Ovary (tissue), 9 donors: ENCODE measurements around the gene BROX. TPM values are rescaled to one million over a fixed set of nuclear protein-coding genes. Genes with fewer than 3 reads are reported as not detected.

Experiments used
- DNase-seq, 5 donors: peaks; one replicate each; pipeline ENCODE4 v3.0.0-alpha.2; 2019 to 2020
- H3K27ac ChIP-seq, 2 donors: fragments of 200-600 bp; one replicate each; pipeline versions ENCODE4 v1.5.1 to v1.8.0; 2019 to 2022
- H3K27me3 ChIP-seq: fragments of 200-600 bp; one replicate; pipeline ENCODE4 v1.8.0; 2022
- H3K36me3 ChIP-seq: fragments of 200-600 bp; sonication (generic); one replicate; pipeline ENCODE4 v1.5.1; 2019
- H3K4me1 ChIP-seq: one replicate; pipeline ENCODE4 v1.8.1; 2013; ENCODE audit warnings: mild to moderate bottlenecking, moderate library complexity; ENCODE audit not compliant: insufficient read depth
- H3K4me3 ChIP-seq: fragments of 200-600 bp; sonication (generic); one replicate; pipeline ENCODE4 v1.5.1; 2017
- H3K9me3 ChIP-seq, 2 donors: fragments of 200-600 bp in 1 of 2; sonication (generic) in 1 of 2; one replicate each; pipeline versions ENCODE4 v1.5.1 to v1.8.1; 2013 to 2019; ENCODE audit warnings: mild to moderate bottlenecking in 1 of 2, moderate library complexity in 1 of 2
- EP300 ChIP-seq: sonication (generic); formaldehyde crosslinking; IDR thresholded peaks from one replicate; pipeline ENCODE4 v1.6.1; 2017; ENCODE audit warnings: antibody characterized with exemption
- POLR2A ChIP-seq: fragments of 450-650 bp; IDR thresholded peaks from one replicate; pipeline ENCODE4 v1.6.1; 2017; ENCODE audit warnings: antibody characterized with exemption, mild to moderate bottlenecking, moderate library complexity
- WGBS, 3 donors: extraction: QIAGEN DNeasy Blood & Tissue Kit in 1 of 3; methylation state at CpG; one replicate each; pipeline versions ENCODE4 v1.1.5 to v1.1.7; 2013 to 2017; 5-methylcytosine and 5-hydroxymethylcytosine counted together
- intact Hi-C, 4 donors: fragments of 100-400 bp; cut with DNase I; formaldehyde crosslinking; loops; one replicate each; pipeline versions ENCODE4 v1.11.0 to v1.15.1; 2022 to 2023
- polyA plus RNA-seq, 2 donors: library from polyadenylated mRNA; stranded (reverse); fragments of 200-250 nt in 1 of 2; fragments of 350-450 nt in 1 of 2; fragmentation: Illumina TruSeq in 1 of 2; extraction: RNeasy Lipid Tissue Mini Kit (QIAGEN cat#74804) in 1 of 2; gene quantifications; one replicate each; pipeline ENCODE4 v1.2.3, GENCODE V29; 2013 to 2014
- total RNA-seq, 7 donors: library from RNA; depleted of rRNA in 2 of 7; stranded (reverse); fragments of >200 nt in 2 of 7; fragmentation: NEBNext Ultra II Directional in 3 of 7; extraction: Animal tissue kit (Norgen Biotek cat#: 25700) in 3 of 7; gene quantifications; one replicate each; pipeline versions ENCODE4 v1.1.0 to v1.2.4, GENCODE V29; 2016 to 2023
- TF ChIP-seq, protein P1 (sequence below), 3 donors: fragments of 450-650 bp in 2 of 3; fragments of 200-600 bp in 1 of 3; IDR thresholded peaks; one replicate each; pipeline versions ENCODE4 v1.5.1 to v1.8.0; 2016 to 2022; ENCODE audit warnings: antibody characterized with exemption in 3 of 3, mild to moderate bottlenecking in 1 of 3
- donor health status: DM: no; HTN: no; CAD: no; lungs with moderate emphysema.
- donor health status: DM: no; HTN: no; CAD: no.
- donor health status: Bipolar disorder and iron deficiency.
- donor health status: DM: yes; HTN: yes; CAD: no.
- donor health status: DM: no; HTN: no; CAD: no.
- donor health status: DM: yes; HTN: yes; CAD: no.

BROX gene
- total and polyA plus RNA-seq, 9 donors, result 13.8 to 42.3 (median 28.3) TPM

DNA sequence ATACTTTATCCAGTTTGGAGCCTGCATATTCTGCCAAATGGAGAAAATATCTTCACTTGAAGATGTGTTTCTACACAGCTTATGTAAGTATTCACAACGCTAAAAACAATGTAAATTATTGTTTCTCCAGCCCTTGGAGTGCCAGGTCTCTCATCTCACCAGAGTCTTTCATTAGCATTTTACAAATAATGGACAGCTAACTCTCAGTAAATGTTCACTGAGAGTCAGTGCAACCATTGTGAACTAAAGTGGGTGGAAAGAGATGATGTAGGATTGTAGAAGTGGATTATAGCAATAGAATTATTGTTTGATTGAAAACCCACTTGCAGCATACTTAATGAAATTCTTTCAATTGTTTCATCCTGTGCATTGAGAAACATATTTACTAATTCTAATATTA is 16.4 kb downstream of the BROX start:
- Histone ChIP-seq H3K4me3 (no peak overlapping the region), H3K36me3 (no peaks in the 10 kb centered on the region), H3K27me3 (no peaks in the 10 kb centered on the region), H3K9me3 (no peaks in the 10 kb centered on the region), H3K4me1 (no peaks in the 10 kb centered on the region), H3K27ac (no peak overlapping the region)
- intact Hi-C loops, result no loop called here
- no peak for TF ChIP-seq EP300
- TF ChIP-seq POLR2A, result no peak
- TF ChIP-seq, protein P1, sequence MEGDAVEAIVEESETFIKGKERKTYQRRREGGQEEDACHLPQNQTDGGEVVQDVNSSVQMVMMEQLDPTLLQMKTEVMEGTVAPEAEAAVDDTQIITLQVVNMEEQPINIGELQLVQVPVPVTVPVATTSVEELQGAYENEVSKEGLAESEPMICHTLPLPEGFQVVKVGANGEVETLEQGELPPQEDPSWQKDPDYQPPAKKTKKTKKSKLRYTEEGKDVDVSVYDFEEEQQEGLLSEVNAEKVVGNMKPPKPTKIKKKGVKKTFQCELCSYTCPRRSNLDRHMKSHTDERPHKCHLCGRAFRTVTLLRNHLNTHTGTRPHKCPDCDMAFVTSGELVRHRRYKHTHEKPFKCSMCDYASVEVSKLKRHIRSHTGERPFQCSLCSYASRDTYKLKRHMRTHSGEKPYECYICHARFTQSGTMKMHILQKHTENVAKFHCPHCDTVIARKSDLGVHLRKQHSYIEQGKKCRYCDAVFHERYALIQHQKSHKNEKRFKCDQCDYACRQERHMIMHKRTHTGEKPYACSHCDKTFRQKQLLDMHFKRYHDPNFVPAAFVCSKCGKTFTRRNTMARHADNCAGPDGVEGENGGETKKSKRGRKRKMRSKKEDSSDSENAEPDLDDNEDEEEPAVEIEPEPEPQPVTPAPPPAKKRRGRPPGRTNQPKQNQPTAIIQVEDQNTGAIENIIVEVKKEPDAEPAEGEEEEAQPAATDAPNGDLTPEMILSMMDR (IDR thresholded peaks at IDR 0.05), result no peak
- WGBS, 3 donors, result 48 to 75% (median 63%) methylated on average over 1 of the region's 1 CpG
- no peak for DNase-seq

DNA sequence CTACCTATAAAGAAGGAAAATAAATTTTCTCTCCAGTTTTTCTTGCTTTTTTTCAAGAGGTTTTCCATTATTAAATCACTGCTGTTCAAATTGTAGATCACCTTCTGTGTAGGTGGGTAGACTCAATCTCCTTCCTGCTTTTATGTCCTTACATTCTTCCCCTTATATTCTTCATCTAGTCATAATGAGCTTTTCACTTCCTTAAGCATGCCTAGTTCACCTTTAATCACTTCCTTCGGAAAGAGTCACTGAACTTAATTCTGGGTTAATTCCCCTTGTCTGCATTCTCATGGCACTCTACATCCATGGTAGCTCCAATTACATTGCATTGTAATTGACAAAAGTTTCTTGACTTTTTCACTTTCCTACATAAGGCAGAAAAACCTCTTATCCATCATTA is 18.5 kb downstream of the BROX start:
- intact Hi-C loops, result no loop called here
- 94 to 100% (median 95%) methylated on average over 1 of the region's 1 CpG for WGBS, 3 donors
- no peak overlapping the region for H3K4me3 ChIP-seq
- no peak overlapping the region for H3K27ac ChIP-seq
- H3K36me3 ChIP-seq, result no peaks in the 10 kb centered on the region
- TF ChIP-seq, protein P1 (IDR thresholded peaks at IDR 0.05), result no peak
- TF ChIP-seq EP300 (no peak), POLR2A (no peak)
- DNase-seq, result no peak
- H3K27me3 ChIP-seq, result no peaks in the 10 kb centered on the region
- H3K9me3 ChIP-seq, result no peaks in the 10 kb centered on the region
- no peaks in the 10 kb centered on the region for H3K4me1 ChIP-seq

DNA sequence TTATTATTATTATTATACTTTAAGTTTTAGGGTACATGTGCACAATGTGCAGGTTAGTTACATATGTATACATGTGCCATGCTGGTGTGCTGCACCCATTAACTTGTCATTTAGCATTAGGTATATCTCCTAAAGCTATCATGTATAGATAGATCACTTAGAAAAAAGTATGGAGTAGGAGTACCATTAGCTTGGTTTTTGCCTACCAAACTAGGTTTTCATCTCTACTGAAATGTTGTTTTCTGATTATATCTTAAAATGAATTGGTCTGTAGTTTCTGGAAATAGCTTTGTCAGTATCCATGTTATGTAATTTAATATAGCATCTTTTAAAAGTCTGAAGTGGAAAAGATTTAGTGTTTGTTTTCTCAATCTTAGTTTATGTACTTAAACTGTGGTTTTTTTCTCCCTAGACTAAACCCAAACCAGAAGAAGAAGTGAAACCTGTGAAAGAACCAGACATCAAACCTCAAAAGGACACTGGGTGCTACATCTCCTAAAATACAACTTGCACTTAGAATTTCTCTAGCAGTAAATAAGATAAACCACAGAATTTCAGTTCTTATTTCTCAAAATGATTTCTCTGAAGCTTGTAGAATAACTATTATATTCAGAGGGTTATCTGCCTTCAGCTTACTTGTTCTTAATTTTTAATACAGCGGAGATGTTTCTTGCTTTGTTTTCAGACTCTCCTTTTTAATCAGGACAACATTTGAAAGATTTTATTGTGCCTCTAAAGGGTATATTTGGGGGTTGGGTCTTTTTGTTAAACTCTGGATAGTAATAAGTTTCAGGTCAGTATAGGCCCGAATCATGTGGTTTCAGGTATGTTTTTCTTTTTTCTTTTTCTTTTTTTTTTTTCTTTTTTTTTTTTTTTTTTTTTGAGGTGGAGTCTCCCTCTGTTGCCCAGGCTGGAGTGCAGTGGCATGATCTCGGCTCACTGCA is 20.1 kb downstream of the BROX start:
- no peaks in the 10 kb centered on the region for H3K36me3 ChIP-seq
- intact Hi-C loops, result no loop called here
- no peak for DNase-seq
- H3K4me3 ChIP-seq, result no peak overlapping the region
- H3K27me3 ChIP-seq, result no peaks in the 10 kb centered on the region
- WGBS, 3 donors, result 88 to 94% (median 93%) methylated on average over 3 of the region's 3 CpGs
- H3K27ac ChIP-seq, result no peak overlapping the region
- no peaks in the 10 kb centered on the region for H3K4me1 ChIP-seq
- no peaks in the 10 kb centered on the region for H3K9me3 ChIP-seq
- no peak for TF ChIP-seq EP300
- TF ChIP-seq, protein P1 (IDR thresholded peaks at IDR 0.05), result no peak
- TF ChIP-seq POLR2A, result no peak

DNA sequence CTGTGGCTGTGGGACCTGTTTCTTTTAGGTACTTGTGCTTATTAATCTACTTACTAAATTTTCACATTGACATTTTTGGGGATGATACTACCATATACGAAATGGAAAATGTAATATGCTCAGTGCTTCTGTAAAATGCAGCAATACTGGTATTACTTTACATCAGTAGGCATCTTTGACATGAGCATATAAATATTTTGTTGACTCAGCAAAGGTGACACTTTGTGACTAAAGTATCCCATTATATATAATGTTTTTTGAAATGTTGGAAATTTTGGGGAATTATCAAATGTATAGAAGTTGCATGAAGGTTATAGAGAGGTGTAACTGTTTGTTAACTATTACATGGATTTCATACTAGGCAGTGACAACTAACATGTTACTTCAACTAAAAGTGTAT is 22.4 kb downstream of the BROX start:
- 70 to 80% (median 73%) methylated on average over 1 of the region's 1 CpG for WGBS, 3 donors
- H3K27me3 ChIP-seq, result no peaks in the 10 kb centered on the region
- DNase-seq, result no peak
- H3K4me1 ChIP-seq, result no peaks in the 10 kb centered on the region
- no peak overlapping the region for H3K27ac ChIP-seq
- TF ChIP-seq, protein P1 (IDR thresholded peaks at IDR 0.05), result no peak
- TF ChIP-seq POLR2A (no peak), EP300 (no peak)
- no peaks in the 10 kb centered on the region for H3K36me3 ChIP-seq
- no peaks in the 10 kb centered on the region for H3K9me3 ChIP-seq
- no peak overlapping the region for H3K4me3 ChIP-seq
- intact Hi-C loops, result no loop called here
